Heart right ventricle (tissue), 16 donors: ENCODE data around the gene INSYN2B. TPM values are rescaled to one million over a fixed set of nuclear protein-coding genes. Genes with fewer than 3 reads are reported as not detected.
A peak's percentile ranks its signal among the peaks of the same experiment; 100 is the strongest.

ENCODE experiments used
- ATAC-seq, 8 donors: fragments of 200-7000 bp; cut with Tn5 transposase; one replicate each; pipeline ENCODE4 v1.9.1; 2020; ENCODE audit warnings: mild to moderate bottlenecking in 8 of 8, moderate library complexity in 8 of 8, moderate number of reproducible peaks in 1 of 8
- DNase-seq, 2 donors: peaks; one replicate each; pipeline ENCODE4 v3.0.0-alpha.2; 2020
- H3K27ac ChIP-seq, 10 donors: fragments of 200-600 bp; sonication (generic) in 2 of 10; one replicate each; pipeline versions ENCODE4 v1.5.0 to v1.8.0; 2020 to 2022; ENCODE audit warnings: mild to moderate bottlenecking in 3 of 10
- H3K27me3 ChIP-seq, 7 donors: fragments of 200-600 bp; one replicate each; pipeline ENCODE4 v1.8.0; 2021 to 2022; ENCODE audit warnings: mild to moderate bottlenecking in 2 of 7
- H3K36me3 ChIP-seq, 9 donors: fragments of 200-600 bp; sonication (generic) in 1 of 9; one replicate each; pipeline versions ENCODE4 v1.5.0 to v1.8.0; 2020 to 2022; ENCODE audit warnings: mild to moderate bottlenecking in 2 of 9
- H3K4me1 ChIP-seq, 9 donors: fragments of 200-600 bp; sonication (generic) in 1 of 9; one replicate each; pipeline versions ENCODE4 v1.5.0 to v1.8.0; 2020 to 2022; ENCODE audit warnings: mild to moderate bottlenecking in 4 of 9
- H3K4me3 ChIP-seq, 10 donors: fragments of 200-600 bp; sonication (generic) in 2 of 10; one replicate each; pipeline versions ENCODE4 v1.5.0 to v1.8.0; 2020 to 2022; ENCODE audit warnings: mild to moderate bottlenecking in 7 of 10, moderate library complexity in 2 of 10
- H3K9me3 ChIP-seq, 11 donors: fragments of 200-600 bp in 10 of 11; sonication (generic) in 2 of 11; one replicate each; pipeline versions ENCODE4 v1.5.0 to v1.8.0; 2013 to 2022; ENCODE audit warnings: mild to moderate bottlenecking in 2 of 11, control low read depth in 1 of 11, moderate library complexity in 1 of 11
- WGBS, 2 donors: extraction: QIAGEN DNeasy Blood & Tissue Kit; methylation state at CpG; one replicate each; pipeline ENCODE4 v1.1.7; 2013; ENCODE audit warnings: inconsistent platforms in 1 of 2; 5-methylcytosine and 5-hydroxymethylcytosine counted together
- intact Hi-C, 10 donors: fragments of 100-400 bp; cut with DNase I; formaldehyde crosslinking; loops; one replicate each; pipeline versions ENCODE4 v1.11.1 to v1.14.2; 2022
- polyA plus RNA-seq, 2 donors: library from polyadenylated mRNA; stranded (reverse); fragments of 200-250 nt; gene quantifications; one replicate each; pipeline ENCODE4 v1.2.3, GENCODE V29; 2013
- total RNA-seq, 10 donors: library from RNA; stranded (reverse); fragmentation: NEBNext Ultra II Directional in 3 of 10; extraction: Animal tissue kit (Norgen Biotek cat#: 25700) in 3 of 10; gene quantifications; one replicate each; pipeline versions ENCODE4 v1.2.1 to v1.2.4, GENCODE V29; 2021 to 2023
- TF ChIP-seq, protein P1 (sequence below), 9 donors: fragments of 200-600 bp; sonication (generic) in 2 of 9; IDR thresholded peaks; one replicate each; pipeline versions ENCODE4 v1.5.0 to v1.8.0; 2021 to 2022; ENCODE audit warnings: antibody characterized with exemption in 9 of 9, mild to moderate bottlenecking in 5 of 9, moderate library complexity in 1 of 9
- donor health status: Arrhythmogenic right ventricular cardiomyopathy.
- donor health status: ischemic (EF 13 %, LVEDD 7.1; RV severe dilation, severe dysfunction).
- donor health status: healthy with polysubstance abuse.
- donor health status: DM: no; HTN: yes; CAD: no.
- donor health status: DM: no; HTN: no; CAD: no.
- donor health status: ischemic (EF 25% LVEDD 6.9; RV normal size, moderate dysfunction).
- donor health status: ischemic (EF 25% LVEDD 5.7; RV mildly dilated, moderate dysfunction).
- donor health status: healthy.
- donor health status: DM: yes; HTN: yes; CAD: no.
- donor health status: Ischemic cardiomyopathy.
- donor health status: ischemic (EF 35%, LVEDD 5.7; RV mildly dilated, moderate dysfunction).
- donor health status: nonischemic (EF 11% LVEDD 7.7; RV severe dilation, severe dysfunction).
- donor health status: DM: yes; HTN: yes; CAD: no.
- donor health status: PGD.
- donor health status: ischemic (EF 29% LVEDD 5.4; RV normal size, mild dysfunction).
- donor health status: nonischemic (EF 23%, LVEDD 6.1; RV moderate dilation, normal function).

Gene INSYN2B
- total and polyA plus RNA-seq, 12 donors = 0.09 to 0.87 (median 0.14) TPM; not detected in 7

DNA sequence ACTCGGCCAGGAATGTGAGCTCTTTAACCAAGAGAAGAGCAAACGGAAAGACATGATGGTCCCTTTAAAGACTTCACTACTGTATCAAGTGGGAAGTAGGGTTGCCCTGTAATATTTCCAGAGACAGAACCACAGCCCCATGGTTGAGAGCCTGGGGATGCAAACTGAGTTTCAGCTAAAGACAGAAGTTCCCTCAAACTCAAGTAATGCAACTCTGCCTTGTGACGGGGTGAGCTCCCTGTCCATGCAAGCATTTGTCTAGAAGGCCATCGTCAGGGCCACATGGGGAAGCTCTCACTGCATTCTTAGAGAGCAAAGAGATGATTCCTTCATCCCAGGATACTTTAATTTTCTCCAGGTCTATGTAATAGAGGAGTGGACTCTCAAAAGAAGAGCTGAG, 82.8 kb downstream of the INSYN2B start:
- TF ChIP-seq, protein P1, sequence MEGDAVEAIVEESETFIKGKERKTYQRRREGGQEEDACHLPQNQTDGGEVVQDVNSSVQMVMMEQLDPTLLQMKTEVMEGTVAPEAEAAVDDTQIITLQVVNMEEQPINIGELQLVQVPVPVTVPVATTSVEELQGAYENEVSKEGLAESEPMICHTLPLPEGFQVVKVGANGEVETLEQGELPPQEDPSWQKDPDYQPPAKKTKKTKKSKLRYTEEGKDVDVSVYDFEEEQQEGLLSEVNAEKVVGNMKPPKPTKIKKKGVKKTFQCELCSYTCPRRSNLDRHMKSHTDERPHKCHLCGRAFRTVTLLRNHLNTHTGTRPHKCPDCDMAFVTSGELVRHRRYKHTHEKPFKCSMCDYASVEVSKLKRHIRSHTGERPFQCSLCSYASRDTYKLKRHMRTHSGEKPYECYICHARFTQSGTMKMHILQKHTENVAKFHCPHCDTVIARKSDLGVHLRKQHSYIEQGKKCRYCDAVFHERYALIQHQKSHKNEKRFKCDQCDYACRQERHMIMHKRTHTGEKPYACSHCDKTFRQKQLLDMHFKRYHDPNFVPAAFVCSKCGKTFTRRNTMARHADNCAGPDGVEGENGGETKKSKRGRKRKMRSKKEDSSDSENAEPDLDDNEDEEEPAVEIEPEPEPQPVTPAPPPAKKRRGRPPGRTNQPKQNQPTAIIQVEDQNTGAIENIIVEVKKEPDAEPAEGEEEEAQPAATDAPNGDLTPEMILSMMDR (IDR thresholded peaks at IDR 0.05) = no peak
- 86 to 92% methylated on average over 4 of the region's 4 CpGs for WGBS, 2 donors
- Histone ChIP-seq H3K9me3 (no peaks in the 10 kb centered on the region), H3K4me1 (peaks cover 0 to 3% (median 0%) of the 10 kb centered on the region in 9 donors), H3K27ac (no peak overlapping the region), H3K27me3 (peaks cover 0 to 4% (median 0%) of the 10 kb centered on the region in 7 donors), H3K36me3 (no peaks in the 10 kb centered on the region), H3K4me3 (no peak overlapping the region)
- ATAC-seq = no peak
- intact Hi-C loops = no loop called here
- DNase-seq = no peak

DNA sequence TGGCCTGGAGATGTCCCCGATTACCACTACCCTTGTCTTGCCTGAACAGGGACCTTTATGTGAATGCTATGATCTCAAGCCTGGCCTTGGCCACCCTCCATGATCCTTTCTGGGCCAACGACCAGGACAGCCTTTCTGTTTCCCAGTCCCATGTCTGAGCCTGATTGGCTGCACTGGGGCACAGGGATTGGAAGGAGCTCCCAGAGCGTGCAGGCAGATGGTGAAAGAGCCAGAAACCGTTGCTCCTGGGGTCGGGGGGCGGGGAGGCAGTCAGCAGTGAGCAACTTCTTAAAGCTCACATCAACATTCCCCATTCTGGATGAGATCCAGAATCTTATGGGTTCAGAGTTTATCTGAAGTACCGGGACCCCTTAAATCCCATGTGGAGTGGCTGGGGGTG, 84.4 kb downstream of the INSYN2B start:
- peak; percentile 8 to 67 for DNase-seq
- intact Hi-C loops = no loop called here
- Histone ChIP-seq H3K4me3 (no peak overlapping the region), H3K9me3 (no peaks in the 10 kb centered on the region), H3K36me3 (no peaks in the 10 kb centered on the region), H3K27me3 (peaks cover 0 to 4% (median 0%) of the 10 kb centered on the region in 7 donors), H3K27ac (no peak overlapping the region), H3K4me1 (peaks cover 0 to 3% (median 0%) of the 10 kb centered on the region in 9 donors)
- TF ChIP-seq, protein P1 (IDR thresholded peaks at IDR 0.05) = no peak
- 43 to 55% methylated on average over 7 of the region's 7 CpGs for WGBS, 2 donors
- peak in 3 of 8 donors; percentile 60 to 61 (median 61) for ATAC-seq

DNA sequence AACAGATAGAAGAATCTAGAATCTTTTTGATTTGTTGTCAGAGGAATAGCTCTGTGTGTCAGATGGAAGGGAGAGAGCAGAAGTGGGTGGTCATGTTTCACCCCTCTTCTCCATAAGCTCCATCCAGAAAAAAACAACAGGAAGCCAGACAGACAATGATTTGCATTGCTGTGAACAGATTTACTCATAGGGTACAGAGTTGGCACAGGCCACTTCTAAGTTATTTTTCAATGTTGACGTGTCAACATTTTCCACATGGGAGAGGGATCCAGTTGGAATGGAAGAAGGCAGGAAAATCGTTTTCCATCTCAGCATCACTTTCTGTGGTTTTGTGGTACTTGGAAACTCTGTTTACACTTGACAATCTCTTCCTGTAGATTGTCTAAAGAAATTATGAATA, 86.7 kb downstream of the INSYN2B start:
- TF ChIP-seq, protein P1 (IDR thresholded peaks at IDR 0.05) = no peak
- WGBS, 2 donors = 51 to 58% methylated on average over 2 of the region's 2 CpGs
- ATAC-seq = no peak
- DNase-seq = no peak
- Histone ChIP-seq H3K27ac (no peak overlapping the region), H3K27me3 (peaks cover 0 to 4% (median 0%) of the 10 kb centered on the region in 7 donors), H3K9me3 (no peaks in the 10 kb centered on the region), H3K4me1 (peaks cover 0 to 3% (median 0%) of the 10 kb centered on the region in 9 donors), H3K36me3 (no peaks in the 10 kb centered on the region), H3K4me3 (no peak overlapping the region)
- intact Hi-C loops = no loop called here

DNA sequence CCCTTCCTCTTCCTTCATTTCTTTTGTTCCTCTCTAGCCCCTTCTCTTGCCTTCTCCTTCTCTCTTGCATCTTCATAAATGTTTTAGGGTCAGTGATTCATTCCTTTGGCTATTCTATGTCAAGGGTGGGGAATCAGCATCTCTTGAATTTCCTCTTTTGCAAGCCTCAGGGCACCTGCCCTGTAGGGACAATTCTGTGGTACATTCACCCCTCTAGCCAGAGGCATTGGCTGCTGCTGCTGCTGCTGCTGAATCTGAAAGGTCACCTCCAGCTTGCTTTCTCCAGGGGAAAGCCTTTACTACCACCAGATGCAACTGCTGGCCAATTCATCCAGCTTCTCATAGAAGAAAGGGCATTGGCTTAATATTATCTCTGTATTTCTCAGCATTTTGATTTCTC, 87.3 kb downstream of the INSYN2B start:
- no peaks in the 10 kb centered on the region for H3K36me3 ChIP-seq
- peaks cover 0 to 7% (median 0%) of the 10 kb centered on the region in 7 donors for H3K27me3 ChIP-seq
- peak in 1 of 8 donors; percentile 29 for ATAC-seq

More for the DNA sequence above, 87.3 kb downstream of the INSYN2B start:
- Histone ChIP-seq H3K4me1 (peaks cover 0 to 3% (median 0%) of the 10 kb centered on the region in 9 donors), H3K27ac (no peak overlapping the region), H3K9me3 (no peaks in the 10 kb centered on the region), H3K4me3 (no peak overlapping the region)
- no peak for DNase-seq
- TF ChIP-seq, protein P1 (IDR thresholded peaks at IDR 0.05) = no peak
- intact Hi-C loops = no loop called here
